HepG2 (cell line): ENCODE data around the gene HPCAL1.

Experiments used
- SP4 ChIP-seq: sonication (generic); formaldehyde crosslinking; IDR thresholded peaks from 2 replicates; pipeline ENCODE4 v1.8.1; 2023; ENCODE audit warnings: mild to moderate bottlenecking, missing genetic modification reagents
- ZBTB49 ChIP-seq: sonication (generic); formaldehyde crosslinking; IDR thresholded peaks from 2 replicates; pipeline ENCODE4 v1.4.0; 2020; ENCODE audit warnings: missing genetic modification reagents, borderline replicate concordance

DNA sequence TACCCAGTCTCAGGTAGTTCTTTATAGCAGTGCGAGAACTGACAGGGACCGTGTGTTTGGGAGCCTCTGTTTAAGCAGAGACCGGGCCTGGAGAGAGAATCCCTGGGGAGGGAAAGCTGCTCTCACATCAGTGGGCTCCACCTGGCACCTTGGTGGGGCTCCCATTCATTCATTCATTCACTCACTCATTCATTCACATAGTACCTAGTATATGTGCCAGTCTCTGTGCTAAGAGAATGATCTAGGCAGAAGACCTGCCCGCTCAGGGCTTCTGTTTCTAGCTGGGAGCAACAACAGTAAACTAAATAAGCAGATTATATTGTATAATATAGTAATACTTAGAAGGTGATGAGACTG lies 17.8 kb downstream of the HPCAL1 start:
- no peak for TF ChIP-seq SP4 (CRISPR knock-in tag)
- TF ChIP-seq ZBTB49 (CRISPR knock-in tag): no peak
